Panc1 (cell line): ENCODE measurements around the gene CCT7.

Experiments
- CTCF ChIP-seq: fragments of 450-650 bp; IDR thresholded peaks from 2 replicates; pipeline ENCODE4 v1.5.1; 2017; ENCODE audit warnings: mild to moderate bottlenecking
- POLR2AphosphoS5 ChIP-seq: IDR thresholded peaks from 2 replicates; pipeline ENCODE4 v1.6.1; 2012; ENCODE audit warnings: mild to moderate bottlenecking, low read depth, low read length, moderate library complexity

- TF ChIP-seq POLR2AphosphoS5 (no peak), CTCF (no peak)
Measured at GRCh38 chr2:73297586-73297985, 63.5 kb downstream of the CCT7 start.
